Effector memory CD8-positive, alpha-beta T cell (primary cell): ENCODE data around the gene EIF4G3.
A peak's percentile ranks its signal among the peaks of the same experiment; 100 is the strongest.
"Not testable (repeated sequence)": the region's sequence is repeated elsewhere in the genome, so short reads cannot be mapped to it uniquely, and the experiment has no call there.

Experiments used
- ATAC-seq: fragments of 150-1000 bp; cut with Tn5 transposase; replicated peaks from 2 replicates; pipeline ENCODE4 v1.10.0; 2021; ENCODE audit warnings: mild to moderate bottlenecking, moderate library complexity
- DNase-seq, 3 experiments: peaks; one replicate each; pipeline ENCODE4 v3.0.0; 2021
- H3K27ac Mint-ChIP-seq, 2 donors: one replicate each; pipeline ENCODE4 v1.8.0; 2022; ENCODE audit warnings: mild to moderate bottlenecking in 2 of 2, mixed read lengths in 2 of 2, moderate library complexity in 2 of 2
- H3K27me3 Mint-ChIP-seq, 2 donors: one replicate each; pipeline ENCODE4 v1.8.0; 2022; ENCODE audit warnings: mixed read lengths in 2 of 2
- H3K36me3 Mint-ChIP-seq: one replicate; pipeline ENCODE4 v1.8.0; 2022; ENCODE audit warnings: mild to moderate bottlenecking, moderate library complexity, mixed read lengths; ENCODE audit not compliant: insufficient read depth
- H3K4me1 Mint-ChIP-seq, 2 donors: one replicate each; pipeline ENCODE4 v1.8.0; 2022; ENCODE audit warnings: low read depth in 2 of 2, mixed read lengths in 2 of 2
- H3K4me3 Mint-ChIP-seq, 2 donors: one replicate each; pipeline ENCODE4 v1.8.0; 2022; ENCODE audit warnings: mild to moderate bottlenecking in 2 of 2, mixed read lengths in 2 of 2, moderate library complexity in 2 of 2
- H3K9me3 Mint-ChIP-seq, 2 donors: one replicate each; pipeline ENCODE4 v1.8.0; 2022; ENCODE audit warnings: mixed read lengths in 2 of 2

The EIF4G3 gene

GRCh38 chr1:21053189-21053928, 123.3 kb downstream of the EIF4G3 start:
- not testable (repeated sequence) for H3K36me3 Mint-ChIP-seq, ATAC-seq, H3K9me3 Mint-ChIP-seq, H3K27me3 Mint-ChIP-seq, H3K4me1 Mint-ChIP-seq, H3K4me3 Mint-ChIP-seq, DNase-seq, H3K27ac Mint-ChIP-seq

GRCh38 chr1:21052034-21052433, 124.7 kb downstream of the EIF4G3 start:
- Mint-ChIP-seq H3K27me3 (no peaks in the 10 kb centered on the region), H3K4me1 (no peaks in the 10 kb centered on the region), H3K4me3 (no peak overlapping the region), H3K36me3 (no peaks in the 10 kb centered on the region), H3K9me3 (no peaks in the 10 kb centered on the region), H3K27ac (peak overlapping the region in 1 of 2 donors; percentile 6)
- ATAC-seq (no peak), DNase-seq (no peak)

- H3K36me3 Mint-ChIP-seq: no peaks in the 10 kb centered on the region
- DNase-seq: no peak
- no peaks in the 10 kb centered on the region for H3K27me3 Mint-ChIP-seq
- no peak for ATAC-seq
- H3K4me1 Mint-ChIP-seq: no peaks in the 10 kb centered on the region
- no peak overlapping the region for H3K4me3 Mint-ChIP-seq
- H3K9me3 Mint-ChIP-seq: no peaks in the 10 kb centered on the region
- peak overlapping the region in 1 of 2 donors; percentile 18 for H3K27ac Mint-ChIP-seq
Measured at GRCh38 chr1:21051177-21051825, 125.4 kb downstream of the EIF4G3 start.

- Mint-ChIP-seq H3K36me3 (no peaks in the 10 kb centered on the region), H3K9me3 (no peaks in the 10 kb centered on the region), H3K4me1 (no peaks in the 10 kb centered on the region), H3K4me3 (no peak overlapping the region), H3K27ac (no peak overlapping the region), H3K27me3 (no peaks in the 10 kb centered on the region)
- no peak for DNase-seq
- no peak for ATAC-seq
Measured at GRCh38 chr1:21050031-21050430, 126.7 kb downstream of the EIF4G3 start.

GRCh38 chr1:21048462-21048861, 128.2 kb downstream of the EIF4G3 start:
- H3K4me1 Mint-ChIP-seq: no peaks in the 10 kb centered on the region
- no peaks in the 10 kb centered on the region for H3K9me3 Mint-ChIP-seq
- no peak for DNase-seq
- H3K4me3 Mint-ChIP-seq: no peak overlapping the region
- peaks cover 4% of the 10 kb centered on the region for H3K36me3 Mint-ChIP-seq
- no peak for ATAC-seq
- H3K27ac Mint-ChIP-seq: no peak overlapping the region
- H3K27me3 Mint-ChIP-seq: no peaks in the 10 kb centered on the region

GRCh38 chr1:21046132-21046531, 130.6 kb downstream of the EIF4G3 start:
- Mint-ChIP-seq H3K9me3 (no peaks in the 10 kb centered on the region), H3K27me3 (no peaks in the 10 kb centered on the region), H3K4me1 (no peaks in the 10 kb centered on the region), H3K27ac (no peak overlapping the region), H3K36me3 (peaks cover 4% of the 10 kb centered on the region), H3K4me3 (no peak overlapping the region)
- no peak for DNase-seq
- no peak for ATAC-seq

GRCh38 chr1:21045351-21045750, 131.3 kb downstream of the EIF4G3 start:
- H3K27ac Mint-ChIP-seq: no peak overlapping the region
- no peaks in the 10 kb centered on the region for H3K27me3 Mint-ChIP-seq
- ATAC-seq (no peak), DNase-seq (no peak)
- H3K9me3 Mint-ChIP-seq: no peaks in the 10 kb centered on the region
- no peak overlapping the region for H3K4me3 Mint-ChIP-seq
- peaks cover 4% of the 10 kb centered on the region for H3K36me3 Mint-ChIP-seq
- no peaks in the 10 kb centered on the region for H3K4me1 Mint-ChIP-seq

- no peaks in the 10 kb centered on the region for H3K9me3 Mint-ChIP-seq
- peaks cover 4% of the 10 kb centered on the region for H3K36me3 Mint-ChIP-seq
- DNase-seq: no peak
- peak overlapping the region in 1 of 2 donors; percentile 77 for H3K27ac Mint-ChIP-seq
- H3K4me3 Mint-ChIP-seq: no peak overlapping the region
- H3K4me1 Mint-ChIP-seq: peaks cover 0 to 6% of the 10 kb centered on the region in 2 donors
- no peak for ATAC-seq
- no peaks in the 10 kb centered on the region for H3K27me3 Mint-ChIP-seq
Measured at GRCh38 chr1:21042929-21043605, 133.6 kb downstream of the EIF4G3 start.

GRCh38 chr1:21041541-21041940, 135.2 kb downstream of the EIF4G3 start:
- Mint-ChIP-seq H3K4me3 (no peak overlapping the region), H3K9me3 (no peaks in the 10 kb centered on the region), H3K36me3 (peaks cover 4% of the 10 kb centered on the region), H3K27ac (no peak overlapping the region), H3K4me1 (peaks cover 0 to 6% of the 10 kb centered on the region in 2 donors), H3K27me3 (no peaks in the 10 kb centered on the region)
- no peak for ATAC-seq
- no peak for DNase-seq

- Mint-ChIP-seq H3K36me3 (no peaks in the 10 kb centered on the region), H3K4me1 (peaks cover 3 to 6% of the 10 kb centered on the region in 2 donors), H3K9me3 (no peaks in the 10 kb centered on the region), H3K27me3 (no peaks in the 10 kb centered on the region), H3K4me3 (no peak overlapping the region), H3K27ac (no peak overlapping the region)
- DNase-seq: no peak
- no peak for ATAC-seq
Measured at GRCh38 chr1:21037091-21037490, 139.6 kb downstream of the EIF4G3 start.

GRCh38 chr1:21035794-21036193, 140.9 kb downstream of the EIF4G3 start:
- H3K27me3 Mint-ChIP-seq: no peaks in the 10 kb centered on the region
- no peak for DNase-seq
- H3K36me3 Mint-ChIP-seq: no peaks in the 10 kb centered on the region
- peak overlapping the region in 1 of 2 donors; percentile 41 for H3K27ac Mint-ChIP-seq
- ATAC-seq: no peak
- no peaks in the 10 kb centered on the region for H3K9me3 Mint-ChIP-seq
- no peak overlapping the region for H3K4me3 Mint-ChIP-seq
- H3K4me1 Mint-ChIP-seq: peaks cover 3 to 6% of the 10 kb centered on the region in 2 donors

GRCh38 chr1:21034725-21035628, 141.7 kb downstream of the EIF4G3 start:
- H3K9me3 Mint-ChIP-seq: no peaks in the 10 kb centered on the region
- peaks cover 4 to 6% of the 10 kb centered on the region in 2 donors for H3K4me1 Mint-ChIP-seq
- no peaks in the 10 kb centered on the region for H3K36me3 Mint-ChIP-seq
- no peak for ATAC-seq
- H3K27me3 Mint-ChIP-seq: no peaks in the 10 kb centered on the region
- DNase-seq: no peak
- peak overlapping the region in 1 of 2 donors; percentile 41 for H3K27ac Mint-ChIP-seq
- H3K4me3 Mint-ChIP-seq: no peak overlapping the region

- no peaks in the 10 kb centered on the region for H3K9me3 Mint-ChIP-seq
- no peak for ATAC-seq
- H3K36me3 Mint-ChIP-seq: no peaks in the 10 kb centered on the region
- H3K4me3 Mint-ChIP-seq: no peak overlapping the region
- no peaks in the 10 kb centered on the region for H3K27me3 Mint-ChIP-seq
- DNase-seq: no peak
- H3K4me1 Mint-ChIP-seq: peaks cover 6 to 10% of the 10 kb centered on the region in 2 donors
- peak overlapping the region in 1 of 2 donors; percentile 11 for H3K27ac Mint-ChIP-seq
Measured at GRCh38 chr1:21032741-21033140, 144.0 kb downstream of the EIF4G3 start.
